ENCODE measurements around the gene PLA2G3.
A peak's percentile ranks its signal among the peaks of the same experiment; 100 is the strongest.
"Not testable (repeated sequence)": the region's sequence is repeated elsewhere in the genome, so short reads cannot be mapped to it uniquely, and the experiment has no call there.

Gene PLA2G3

GRCh38 chr22:31120230-31120629 is 20.1 kb downstream of the PLA2G3 start:
- peaks cover 32% of the 10 kb centered on the region for H3K4me1 ChIP-seq
- H3K36me3 ChIP-seq, result no peaks in the 10 kb centered on the region
- no peak overlapping the region for H3K9ac ChIP-seq
- H4K20me1 ChIP-seq, result no peaks in the 10 kb centered on the region
- no peaks in the 10 kb centered on the region for H3K27me3 ChIP-seq
- H3K9me3 ChIP-seq, result no peaks in the 10 kb centered on the region
- no peak overlapping the region for H3K27ac ChIP-seq
- H3K4me2 ChIP-seq, result peak overlapping the region; percentile 28; the same call in 1 of the 2 replicates
- no peak overlapping the region for H3K4me3 ChIP-seq
- TF ChIP-seq Cebpa-rat (IDR thresholded peaks at IDR 0.05), result no peak

- H3K27ac ChIP-seq, result no peak overlapping the region
Observed at GRCh38 chr22:31119026-31119717, 21.1 kb downstream of the PLA2G3 start.

GRCh38 chr22:31118046-31118820 is 22.1 kb downstream of the PLA2G3 start:
- H3K4me2 ChIP-seq, result no peak overlapping the region; the same call in 1 of the 2 replicates

More at GRCh38 chr22:31119026-31119717, 21.1 kb downstream of the PLA2G3 start:
- Histone ChIP-seq H3K4me2 (peak overlapping the region; percentile 37), H3K9ac (no peak overlapping the region), H3K27me3 (no peaks in the 10 kb centered on the region), H3K9me3 (no peaks in the 10 kb centered on the region), H3K36me3 (no peaks in the 10 kb centered on the region), H3K4me1 (peaks cover 28% of the 10 kb centered on the region), H4K20me1 (no peaks in the 10 kb centered on the region), H3K4me3 (no peak overlapping the region)
- no peak for TF ChIP-seq Cebpa-rat (IDR thresholded peaks at IDR 0.05)

GRCh38 chr22:31112547-31113091 is 27.7 kb downstream of the PLA2G3 start:
- not testable (repeated sequence) for H3K4me2 ChIP-seq, H3K9ac ChIP-seq, H3K27me3 ChIP-seq, H3K27ac ChIP-seq, H3K36me3 ChIP-seq, H3K4me3 ChIP-seq, H4K20me1 ChIP-seq
- Histone ChIP-seq H3K4me1 (peaks cover 16% of the 10 kb centered on the region), H3K9me3 (peaks cover 11% of the 10 kb centered on the region)

More at GRCh38 chr22:31118046-31118820, 22.1 kb downstream of the PLA2G3 start:
- H3K27ac ChIP-seq, result no peak overlapping the region
- H3K4me1 ChIP-seq, result peaks cover 28% of the 10 kb centered on the region
- H4K20me1 ChIP-seq, result no peaks in the 10 kb centered on the region
- no peak for TF ChIP-seq Cebpa-rat (IDR thresholded peaks at IDR 0.05)
- no peaks in the 10 kb centered on the region for H3K36me3 ChIP-seq
- no peaks in the 10 kb centered on the region for H3K27me3 ChIP-seq
- H3K9ac ChIP-seq, result no peak overlapping the region
- no peak overlapping the region for H3K4me3 ChIP-seq
- H3K9me3 ChIP-seq, result no peaks in the 10 kb centered on the region

- Histone ChIP-seq H3K27me3 (no peaks in the 10 kb centered on the region), H3K27ac (no peak overlapping the region), H3K36me3 (peaks cover 16% of the 10 kb centered on the region), H4K20me1 (peaks cover 12% of the 10 kb centered on the region; the same call in 1 of the 2 replicates), H3K4me3 (peak overlapping the region; percentile 63), H3K9me3 (peaks cover 9% of the 10 kb centered on the region), H3K4me1 (peaks cover 31% of the 10 kb centered on the region), H3K4me2 (peak overlapping the region; percentile 84), H3K9ac (peak overlapping the region; percentile 56; the same call in 1 of the 2 replicates)
- TF ChIP-seq Cebpa-rat (IDR thresholded peaks at IDR 0.05), result no peak
Observed at GRCh38 chr22:31107894-31108218, 32.5 kb downstream of the PLA2G3 start.

- TF ChIP-seq Cebpa-rat (IDR thresholded peaks at IDR 0.05), result no peak
- Histone ChIP-seq H3K9ac (peak within 1 kb of the TSS; percentile 71; the same call in 1 of the 2 replicates), H3K9me3 (peaks cover 4% of the 10 kb centered on the region), H3K27me3 (no peaks in the 10 kb centered on the region), H3K27ac (no peak within 1 kb of the TSS), H3K4me2 (peak within 1 kb of the TSS; percentile 88), H4K20me1 (peaks cover 12% of the 10 kb centered on the region; the same call in 1 of the 2 replicates), H3K36me3 (peaks cover 19% of the 10 kb centered on the region), H3K4me1 (peaks cover 31% of the 10 kb centered on the region), H3K4me3 (peak within 1 kb of the TSS; percentile 63)
Observed at GRCh38 chr22:31107178-31107893, 33.0 kb downstream of the PLA2G3 start, which contains the start of gene SELENOM. Gene SELENOM, minus strand, starts transcription at chr22:31107568. Its CDS starts 63 bp downstream, at chr22:31107505.

GRCh38 chr22:31106731-31107177 is 33.6 kb downstream of the PLA2G3 start:
- 0 out of 2 replicates have a peak overlapping the region, but pooled peaks have one; percentile 71 for H3K9ac ChIP-seq
- no peaks in the 10 kb centered on the region for H3K27me3 ChIP-seq
- peak overlapping the region; percentile 88 for H3K4me2 ChIP-seq
- H3K27ac ChIP-seq, result no peak overlapping the region
- TF ChIP-seq Cebpa-rat (IDR thresholded peaks at IDR 0.05), result no peak
- H3K9me3 ChIP-seq, result no peaks in the 10 kb centered on the region
- H4K20me1 ChIP-seq, result peaks cover 12% of the 10 kb centered on the region; the same call in 1 of the 2 replicates
- peak overlapping the region; percentile 63 for H3K4me3 ChIP-seq
- H3K4me1 ChIP-seq, result peaks cover 31% of the 10 kb centered on the region
- peaks cover 24% of the 10 kb centered on the region for H3K36me3 ChIP-seq

- no peak overlapping the region for H3K4me3 ChIP-seq
- H3K36me3 ChIP-seq, result peaks cover 29% of the 10 kb centered on the region
- no peaks in the 10 kb centered on the region for H3K9me3 ChIP-seq
- H3K27ac ChIP-seq, result no peak overlapping the region
- no peaks in the 10 kb centered on the region for H3K27me3 ChIP-seq
- H4K20me1 ChIP-seq, result peaks cover 12% of the 10 kb centered on the region; the same call in 1 of the 2 replicates
- no peak for TF ChIP-seq Cebpa-rat (IDR thresholded peaks at IDR 0.05)
- H3K4me2 ChIP-seq, result no peak overlapping the region; the same call in 1 of the 2 replicates
- peaks cover 31% of the 10 kb centered on the region for H3K4me1 ChIP-seq
- no peak overlapping the region for H3K9ac ChIP-seq
Observed at GRCh38 chr22:31106001-31106571, 34.2 kb downstream of the PLA2G3 start.
